A673 (cell line): Measurements from ENCODE around the gene ACE2. TPM values are rescaled to one million over a fixed set of nuclear protein-coding genes. Genes with fewer than 3 reads are reported as not detected.

Experiments
- BruUV-seq: library from RNA; stranded (reverse); fragments of 400-500 nt; replicated peaks from 2 replicates; lab custom pipeline; 2021; lab: Mats Ljungman, UMichigan
- CTCF ChIA-PET: fragments of 300-600 bp; sonication (Branson Sonifier 250); formaldehyde crosslinking; loops from one replicate; lab custom pipeline; 2022; ENCODE audit warnings: antibody characterized with exemption; lab: Charles Lee
- POLR2A ChIA-PET: fragments of 300-600 bp; sonication (Branson Sonifier 250); formaldehyde crosslinking; loops from one replicate; lab custom pipeline; 2022; ENCODE audit warnings: antibody characterized with exemption; ENCODE audit not compliant: low non-redundant PET; lab: Charles Lee
- DNase-seq: peaks from one replicate; pipeline ENCODE4 v3.0.0-alpha.2; 2015; ENCODE audit warnings: low spot score
- H3K27ac ChIP-seq: fragments of 200-600 bp; sonication (generic); 2 replicates; pipeline ENCODE4 v1.5.1; 2016; ENCODE audit warnings: mixed run types, low read depth, mild to moderate bottlenecking, mixed read lengths, antibody characterized with exemption, low read length; ENCODE audit not compliant: poor library complexity, severe bottlenecking
- H3K27me3 ChIP-seq: fragments of 200-600 bp; sonication (generic); replicated peaks from 2 replicates; pipeline ENCODE4 v1.6.1; 2017; ENCODE audit warnings: mixed run types, low read depth, mild to moderate bottlenecking, mixed read lengths, antibody characterized with exemption, low read length; ENCODE audit not compliant: insufficient read depth, poor library complexity
- H3K36me3 ChIP-seq: fragments of 200-600 bp; sonication (generic); 2 replicates; pipeline ENCODE4 v1.6.1; 2016; ENCODE audit warnings: mixed run types, mild to moderate bottlenecking, mixed read lengths, antibody characterized with exemption, low read length; ENCODE audit not compliant: insufficient read depth, poor library complexity, severe bottlenecking
- H3K4me1 ChIP-seq: fragments of 200-600 bp; sonication (generic); 2 replicates; pipeline ENCODE4 v1.6.1; 2017; ENCODE audit warnings: mixed run types, mild to moderate bottlenecking, mixed read lengths, antibody characterized with exemption, low read length; ENCODE audit not compliant: insufficient read depth, poor library complexity, severe bottlenecking
- H3K4me3 ChIP-seq: fragments of 200-600 bp; sonication (generic); 2 replicates; pipeline ENCODE4 v1.5.1; 2016; ENCODE audit warnings: low read depth, mixed run types, mild to moderate bottlenecking, mixed read lengths, low read length; ENCODE audit not compliant: poor library complexity, severe bottlenecking
- H3K9me3 ChIP-seq: fragments of 200-600 bp; sonication (generic); 2 replicates; pipeline ENCODE4 v1.6.1; 2016; ENCODE audit warnings: mixed run types, low read depth, mild to moderate bottlenecking, mixed read lengths, antibody characterized with exemption, low read length; ENCODE audit not compliant: poor library complexity, severe bottlenecking
- intact Hi-C: fragments of 100-400 bp; cut with micrococcal nuclease; formaldehyde crosslinking; loops from one replicate; pipeline ENCODE4 v1.10.0; 2022; ENCODE audit not compliant: unreplicated experiment
- total RNA-seq: library from RNA; stranded (reverse); gene quantifications from 2 replicates; pipeline ENCODE4 v1.2.3, GENCODE V29; 2021
- TF ChIP-seq, protein P1 (sequence below): fragments of 300-800, 200-600 bp; sonication (generic); conservative IDR thresholded peaks from 2 replicates; pipeline ENCODE4 v1.5.1; 2017; ENCODE audit warnings: low read depth, mild to moderate bottlenecking, antibody characterized with exemption, low read length, moderate library complexity, mixed read lengths

The ACE2 gene
- total RNA-seq, 1 experiment from 2014 or later, result not detected

DNA sequence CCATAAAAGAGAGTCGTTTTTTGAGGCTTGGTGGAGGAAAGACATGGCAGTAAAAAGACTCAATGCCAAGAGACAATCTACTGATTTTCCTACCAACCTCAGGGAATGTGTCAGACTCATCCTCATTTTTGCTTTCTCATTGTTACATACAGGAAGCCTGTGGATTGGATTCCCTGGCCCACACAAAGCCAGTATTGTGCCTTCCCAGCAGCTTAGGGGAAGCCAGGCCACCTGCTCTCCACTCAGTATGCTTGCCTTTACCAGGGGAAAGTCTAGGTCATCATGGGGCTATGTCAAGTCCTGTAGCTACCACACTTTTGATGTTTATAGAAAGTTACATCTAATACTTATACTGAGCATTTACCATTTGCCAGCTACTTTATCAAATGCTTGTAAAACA, 89.2 kb downstream of the ACE2 start:
- BruUV-seq, result no TSS peak
- Histone ChIP-seq H3K4me3 (no peak overlapping the region), H3K27ac (no peak overlapping the region), H3K27me3 (peaks cover 7% of the 10 kb centered on the region), H3K36me3 (no peaks in the 10 kb centered on the region), H3K9me3 (no peaks in the 10 kb centered on the region), H3K4me1 (no peaks in the 10 kb centered on the region)
- TF ChIP-seq, protein P1, sequence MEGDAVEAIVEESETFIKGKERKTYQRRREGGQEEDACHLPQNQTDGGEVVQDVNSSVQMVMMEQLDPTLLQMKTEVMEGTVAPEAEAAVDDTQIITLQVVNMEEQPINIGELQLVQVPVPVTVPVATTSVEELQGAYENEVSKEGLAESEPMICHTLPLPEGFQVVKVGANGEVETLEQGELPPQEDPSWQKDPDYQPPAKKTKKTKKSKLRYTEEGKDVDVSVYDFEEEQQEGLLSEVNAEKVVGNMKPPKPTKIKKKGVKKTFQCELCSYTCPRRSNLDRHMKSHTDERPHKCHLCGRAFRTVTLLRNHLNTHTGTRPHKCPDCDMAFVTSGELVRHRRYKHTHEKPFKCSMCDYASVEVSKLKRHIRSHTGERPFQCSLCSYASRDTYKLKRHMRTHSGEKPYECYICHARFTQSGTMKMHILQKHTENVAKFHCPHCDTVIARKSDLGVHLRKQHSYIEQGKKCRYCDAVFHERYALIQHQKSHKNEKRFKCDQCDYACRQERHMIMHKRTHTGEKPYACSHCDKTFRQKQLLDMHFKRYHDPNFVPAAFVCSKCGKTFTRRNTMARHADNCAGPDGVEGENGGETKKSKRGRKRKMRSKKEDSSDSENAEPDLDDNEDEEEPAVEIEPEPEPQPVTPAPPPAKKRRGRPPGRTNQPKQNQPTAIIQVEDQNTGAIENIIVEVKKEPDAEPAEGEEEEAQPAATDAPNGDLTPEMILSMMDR, result no peak
- ChIA-PET POLR2A (no interaction called here), CTCF (no interaction called here)
- DNase-seq, result no peak
- intact Hi-C loops, result no loop called here

Other genes starting within 250 kb of the ACE2 start
- gene VEGFD, start 216.5 kb downstream of the ACE2 start, total RNA-seq, result 0.62 and 0.90 TPM in 2 replicates
- gene PIR, start 107.6 kb downstream of the ACE2 start, total RNA-seq, result 58.0 and 74.2 TPM in 2 replicates
- gene BMX, start 100.2 kb downstream of the ACE2 start, total RNA-seq, result not detected in 2 replicates
- gene CLTRN, start 63.8 kb upstream of the ACE2 start, total RNA-seq, result 0.26 TPM in 1 of 2 replicates, not detected in the other
- 9.4 and 13.2 TPM in 2 replicates for gene CA5B, start 137.3 kb upstream of the ACE2 start, total RNA-seq
- gene ZRSR2, start 189.5 kb upstream of the ACE2 start, total RNA-seq, result 16.1 and 18.1 TPM in 2 replicates